ENCODE results near the gene OPTC.
"Not testable (repeated sequence)": the region's sequence is repeated elsewhere in the genome, so short reads cannot be mapped to it uniquely, and the experiment has no call there.

The OPTC gene

DNA sequence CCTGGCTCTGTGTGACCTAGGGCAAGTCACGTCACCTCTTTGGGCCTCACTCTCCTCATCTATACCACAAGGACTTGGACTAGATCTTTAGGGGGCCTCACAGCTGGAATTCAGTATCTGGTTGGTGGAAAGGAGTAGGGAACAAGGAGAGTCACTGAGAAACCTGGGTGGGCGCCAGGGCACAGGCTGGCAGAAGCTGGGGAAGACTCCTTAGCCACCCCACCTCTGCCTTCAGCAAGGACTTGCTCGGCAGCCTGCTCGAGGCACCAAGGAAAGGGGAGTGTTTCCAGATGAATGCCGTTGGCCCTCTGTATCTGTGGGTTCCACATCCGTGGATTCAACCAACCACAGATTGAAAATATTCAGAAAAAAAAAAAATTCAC lies 1.2 kb upstream of the OPTC start:
- DNase-seq, result no peak

DNA sequence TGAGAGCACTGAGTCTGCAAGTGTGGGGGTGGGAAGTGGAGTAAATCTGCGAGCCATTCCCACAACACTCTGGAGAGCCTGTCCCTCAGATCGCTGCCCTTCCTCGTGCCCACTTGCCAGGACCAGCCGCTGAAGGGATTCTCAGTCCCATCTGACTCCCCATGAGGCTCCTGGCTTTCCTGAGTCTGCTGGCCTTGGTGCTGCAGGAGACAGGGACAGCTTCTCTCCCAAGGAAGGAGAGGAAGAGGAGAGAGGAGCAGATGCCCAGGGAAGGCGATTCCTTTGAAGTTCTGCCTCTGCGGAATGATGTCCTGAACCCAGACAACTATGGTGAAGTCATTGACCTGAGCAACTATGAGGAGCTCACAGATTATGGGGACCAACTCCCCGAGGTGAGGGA lies 1.9 kb downstream of the OPTC start:
- no peak for DNase-seq

DNA sequence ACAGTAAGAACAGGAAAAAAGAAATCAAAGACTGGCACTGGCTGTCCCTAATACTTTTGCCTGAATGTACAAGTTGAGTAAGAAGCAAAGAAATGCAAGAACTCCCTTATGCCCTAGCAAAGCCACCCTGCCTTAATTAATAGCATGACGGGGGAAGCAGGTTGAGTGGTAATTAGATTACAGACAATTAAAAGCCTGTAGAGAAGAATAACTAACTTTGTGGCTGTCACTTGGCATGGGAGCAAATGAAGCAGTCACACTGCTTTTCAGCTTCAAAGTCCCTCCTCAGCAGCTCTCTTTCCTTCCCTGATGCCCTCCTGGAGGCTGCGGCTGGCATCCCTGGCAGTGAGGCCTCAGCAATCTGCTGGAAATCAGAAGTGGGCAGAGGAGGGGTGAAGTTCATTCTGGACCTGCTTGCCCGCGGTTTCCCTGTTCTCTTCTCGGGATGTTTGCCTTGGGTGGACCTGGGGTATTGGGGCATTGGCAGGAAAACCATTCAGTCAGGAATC lies 3.4 kb downstream of the OPTC start:
- no peak for DNase-seq

DNA sequence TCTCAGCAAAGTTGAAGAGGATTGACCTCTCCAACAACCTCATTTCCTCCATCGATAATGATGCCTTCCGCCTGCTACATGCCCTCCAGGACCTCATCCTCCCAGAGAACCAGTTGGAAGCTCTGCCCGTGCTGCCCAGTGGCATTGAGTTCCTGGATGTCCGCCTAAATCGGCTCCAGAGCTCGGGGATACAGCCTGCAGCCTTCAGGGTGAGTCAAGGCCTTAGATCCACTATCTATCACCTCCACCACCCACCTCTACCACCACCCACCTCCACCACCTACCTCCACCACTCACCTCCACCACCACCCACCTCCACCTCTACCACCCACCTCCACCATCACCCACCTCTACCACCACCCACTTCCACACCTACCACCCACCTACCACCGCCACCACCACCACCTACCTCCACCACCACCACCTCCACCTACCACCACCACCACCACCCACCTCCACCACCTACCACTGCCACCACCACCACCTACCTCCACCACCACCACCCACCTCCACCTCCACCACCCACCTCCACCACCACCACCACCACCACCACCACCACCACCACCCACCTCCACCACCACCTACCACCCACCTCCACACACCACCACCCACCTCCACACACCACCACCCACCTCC lies 5.8 kb downstream of the OPTC start:
- no peak for DNase-seq

DNA sequence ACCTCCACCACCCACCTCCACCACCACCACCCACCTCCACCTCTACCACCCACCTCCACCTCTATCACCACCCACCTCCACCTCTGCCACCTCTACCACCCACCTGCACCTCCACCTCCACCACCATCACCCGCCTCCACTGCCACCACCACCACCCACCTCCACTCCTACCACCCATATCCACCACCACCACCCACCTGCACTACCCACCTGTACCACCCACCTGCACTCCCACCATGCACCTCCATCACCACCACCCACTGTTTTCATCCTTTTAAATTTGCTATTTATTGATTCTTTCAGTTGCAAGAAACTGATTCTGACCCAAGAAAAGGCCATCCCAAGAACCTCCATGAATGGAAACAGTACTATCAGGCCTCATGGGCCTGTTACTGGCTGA lies 6.3 kb downstream of the OPTC start:
- DNase-seq, result no peak

DNA sequence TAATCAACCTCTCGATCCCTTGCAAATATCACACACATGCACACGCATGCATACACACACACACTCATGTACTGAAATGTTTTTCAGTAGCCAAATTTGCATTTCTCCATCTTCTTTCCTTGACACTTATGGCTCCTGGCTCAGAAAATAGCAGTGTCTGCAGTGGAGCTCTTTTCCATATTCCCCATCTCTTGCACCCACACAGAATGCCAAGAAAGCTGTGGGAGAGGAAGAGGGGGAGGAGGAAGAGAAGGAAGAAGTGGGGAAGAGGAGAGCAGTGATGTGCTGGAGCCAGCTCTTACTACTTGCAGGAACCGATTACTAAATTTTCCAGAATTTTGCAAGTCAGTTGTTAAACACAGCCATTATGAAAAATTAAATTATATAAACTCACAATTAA lies 9.9 kb downstream of the OPTC start:
- no peak for DNase-seq

DNA sequence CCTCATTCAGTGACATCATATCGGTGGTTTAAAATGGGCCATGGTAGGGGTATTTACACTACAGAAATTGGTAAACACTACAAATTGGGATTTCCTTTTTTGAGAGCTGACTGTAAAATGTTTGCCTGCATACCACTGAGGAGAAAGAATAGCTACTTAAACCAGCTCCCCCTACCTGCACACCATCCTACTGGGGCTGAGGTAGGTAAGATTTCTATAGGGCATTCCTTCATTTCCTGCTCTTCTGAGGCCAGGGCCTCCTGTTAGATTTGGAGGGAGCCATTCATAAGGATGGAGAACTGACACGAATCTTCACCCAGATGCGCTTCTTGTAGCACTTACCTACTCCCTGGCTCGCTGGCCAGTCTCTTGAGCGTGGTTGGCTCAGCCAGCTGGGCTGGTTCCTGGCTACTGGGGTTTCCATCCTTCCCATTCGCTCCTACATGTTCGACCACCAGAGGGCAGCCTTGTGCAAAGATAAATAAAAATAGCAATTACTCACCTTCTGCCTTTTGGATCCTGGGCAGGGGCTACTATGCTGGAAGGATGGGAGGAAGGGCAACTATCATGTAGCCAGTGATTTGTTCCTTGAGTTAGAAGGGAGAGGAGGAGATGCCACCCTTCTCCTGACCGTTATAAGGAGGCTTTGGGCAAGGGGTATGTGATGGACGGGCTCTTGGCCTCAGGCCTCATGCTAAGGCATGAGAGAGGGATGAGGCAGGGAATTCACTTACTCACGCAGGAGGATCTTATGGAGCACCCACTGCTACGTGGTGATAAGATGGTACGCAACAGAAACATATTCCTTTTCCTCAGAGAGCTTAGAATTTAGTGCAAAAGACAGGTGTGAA lies 10.7 kb downstream of the OPTC start:
- DNase-seq, result peak; percentile 42 to 73 (median 59)

DNA sequence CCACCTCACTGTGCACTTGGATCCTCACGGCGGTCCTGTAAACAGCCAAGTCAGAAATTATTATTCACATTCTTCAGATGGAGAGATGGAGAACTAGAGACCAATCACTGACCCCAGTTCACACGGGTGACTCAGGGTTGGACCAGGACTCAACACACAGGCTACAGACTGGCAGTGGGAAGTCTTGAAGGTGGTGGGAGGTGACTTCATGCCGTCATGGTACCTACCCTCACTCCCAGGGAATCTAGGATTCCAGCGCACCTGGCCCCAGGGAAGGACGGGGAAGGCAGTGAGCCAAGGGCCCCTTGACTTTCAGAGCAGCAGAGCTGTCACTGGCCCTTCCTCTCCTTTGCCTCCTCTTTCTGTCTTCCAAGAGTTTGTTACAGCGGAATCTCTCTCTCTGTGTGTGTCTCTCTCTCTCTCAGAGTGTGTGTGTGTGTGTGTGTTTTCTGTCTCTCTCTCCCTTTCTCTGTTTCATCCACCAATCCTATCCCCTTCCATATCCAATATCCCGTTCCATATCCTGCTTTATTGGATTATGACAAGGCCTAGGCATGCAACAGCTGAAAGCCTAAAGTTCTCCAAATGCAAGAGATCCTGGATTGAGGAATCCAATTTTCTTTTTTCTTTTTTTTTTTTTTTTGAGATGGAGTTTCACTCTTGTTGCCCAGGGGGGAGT lies 11.7 kb downstream of the OPTC start:
- no peak for DNase-seq

DNA sequence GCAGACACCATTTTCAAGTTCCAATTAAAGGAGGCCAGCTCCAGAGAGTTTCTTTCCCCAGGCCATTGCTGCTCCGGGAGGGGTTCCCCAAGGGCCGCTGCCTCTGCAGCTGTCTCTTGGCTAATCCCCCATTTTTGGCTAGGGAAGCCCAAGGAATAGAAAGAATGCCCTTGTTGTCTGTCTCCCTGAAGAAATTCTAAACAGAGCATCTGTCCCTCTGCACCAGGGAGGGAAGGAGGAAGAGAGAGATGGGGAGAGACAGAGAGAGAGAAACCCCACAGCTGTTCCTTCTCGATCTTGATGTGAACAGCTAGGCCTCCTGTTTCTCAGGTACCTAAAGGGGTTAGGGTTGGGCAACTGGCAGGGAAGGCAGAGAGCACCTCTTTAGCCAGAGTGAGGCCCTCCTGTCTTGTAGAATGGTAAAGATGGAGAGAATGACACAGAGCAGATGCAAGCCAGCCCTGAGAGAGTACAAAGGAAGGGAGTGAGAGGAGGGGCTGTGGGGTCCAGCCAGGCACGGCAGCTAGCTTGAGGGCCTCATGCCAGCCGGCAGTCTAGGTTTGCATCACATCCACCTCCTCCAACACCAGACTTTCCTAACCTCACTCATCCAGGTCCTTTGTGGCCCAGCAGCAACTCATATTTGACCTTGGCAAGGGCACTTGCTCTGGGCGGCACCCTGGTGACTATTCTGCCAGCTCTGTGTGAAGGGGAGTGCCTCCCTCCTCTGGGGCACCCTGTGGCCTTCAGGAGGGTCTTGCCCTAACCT lies 13.1 kb downstream of the OPTC start:
- no peak for DNase-seq

DNA sequence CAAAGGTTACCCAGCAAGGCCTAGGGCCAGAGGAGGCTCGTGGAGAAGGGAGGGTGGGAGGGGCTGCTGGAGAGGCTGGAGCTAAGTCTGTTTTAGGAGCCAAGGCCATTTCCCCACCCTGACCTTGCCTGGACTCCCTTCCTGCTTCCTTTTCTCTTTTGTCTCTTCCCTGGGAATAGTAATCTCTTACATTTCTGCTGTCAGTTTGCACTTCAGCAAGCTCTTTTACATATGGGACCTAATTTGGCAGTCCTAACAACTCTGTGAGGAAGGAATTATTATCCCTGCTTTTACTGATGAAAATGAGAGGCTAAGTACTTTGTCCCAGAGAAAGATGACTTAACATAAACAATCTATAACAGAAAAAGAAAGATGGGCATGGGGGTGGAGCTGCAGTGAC lies 13.8 kb downstream of the OPTC start:
- no peak for DNase-seq

DNA sequence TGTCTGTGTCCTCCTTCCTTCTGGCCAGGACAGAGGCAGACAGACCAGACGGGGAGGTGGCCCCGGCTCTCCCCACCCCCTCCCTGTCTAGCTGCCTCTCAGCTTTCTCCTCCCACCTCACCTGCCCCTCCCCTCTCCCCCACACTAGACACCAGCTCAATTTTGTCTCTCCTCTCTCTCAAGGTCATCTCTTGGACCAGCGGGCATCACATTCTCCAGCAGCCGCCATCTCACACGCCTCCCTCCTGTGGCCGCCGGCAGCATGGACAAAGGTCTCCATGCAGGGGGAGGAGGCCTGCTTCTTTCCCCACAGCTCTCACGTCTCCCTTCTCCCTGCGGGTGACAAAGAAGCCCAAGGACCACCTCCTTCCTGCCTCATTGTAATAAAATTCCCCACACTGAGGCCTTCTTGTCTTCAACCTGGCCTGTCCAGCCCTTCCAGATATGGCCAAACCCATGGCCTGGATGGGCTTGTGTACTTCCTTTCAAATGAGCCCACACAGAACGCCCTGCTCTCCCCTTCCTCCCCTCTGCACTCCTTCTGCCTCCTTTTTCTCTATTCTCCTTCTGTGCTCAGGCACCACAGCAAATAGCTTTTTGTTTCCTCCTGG lies 14.6 kb downstream of the OPTC start:
- DNase-seq, result no peak

DNA sequence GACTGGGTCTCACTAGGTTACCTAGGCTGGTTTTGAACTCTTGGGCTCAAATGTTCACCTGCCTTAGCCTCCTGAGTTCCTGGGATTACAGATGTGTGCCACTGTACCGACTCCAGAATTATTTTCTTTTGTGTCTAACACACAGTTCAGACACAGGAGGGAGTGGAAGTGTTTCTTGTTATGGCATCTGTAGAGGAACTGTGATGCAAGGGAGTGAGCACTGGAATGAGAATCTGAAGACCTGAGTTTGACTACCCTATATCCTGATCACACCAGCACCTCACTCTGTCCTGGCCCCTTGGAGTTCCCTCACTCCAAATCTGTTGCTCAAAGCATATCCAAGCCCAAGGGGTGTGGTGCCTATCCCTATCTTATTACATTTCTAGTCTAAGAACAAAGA lies 15.2 kb downstream of the OPTC start:
- DNase-seq, result no peak

DNA sequence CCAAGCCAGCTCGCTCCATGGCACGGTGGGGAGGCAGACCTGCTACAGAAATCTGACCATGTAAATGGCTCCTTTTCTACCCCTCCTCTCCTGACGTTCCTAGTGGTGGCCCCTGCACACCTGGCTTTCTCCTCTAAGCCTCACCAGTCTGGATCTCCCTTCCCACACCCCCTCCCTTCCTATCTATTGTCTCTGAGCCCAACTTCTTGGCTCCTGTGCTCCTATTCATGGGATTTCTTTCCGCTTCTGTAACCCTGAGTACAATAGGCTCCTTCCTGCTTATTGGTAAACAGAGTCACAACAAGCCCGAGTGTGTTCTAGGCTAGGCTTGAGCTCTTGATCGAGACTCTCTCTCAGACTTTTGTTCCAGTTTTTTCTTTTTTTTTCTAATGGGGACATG lies 17.6 kb downstream of the OPTC start:
- DNase-seq, result no peak

DNA sequence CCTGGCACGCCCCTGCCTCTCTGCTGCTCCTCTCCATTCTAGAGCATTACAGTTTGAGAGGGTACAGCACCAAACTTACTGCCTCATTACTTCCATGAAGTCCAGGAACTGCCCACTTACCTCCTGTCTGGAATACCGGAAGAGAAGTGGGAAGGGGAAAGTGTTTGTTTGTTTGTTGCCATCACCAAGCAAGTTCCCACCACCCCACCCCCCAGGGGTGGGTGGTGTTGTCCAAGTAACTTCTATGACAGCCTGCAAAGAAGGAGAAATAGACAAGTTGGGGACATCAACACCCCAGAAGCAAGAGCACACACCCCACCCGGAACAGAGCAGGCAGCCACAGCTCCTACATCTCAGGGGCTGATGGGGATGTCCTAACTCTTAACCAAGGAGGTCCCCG lies 18.0 kb downstream of the OPTC start:
- no peak for DNase-seq

DNA sequence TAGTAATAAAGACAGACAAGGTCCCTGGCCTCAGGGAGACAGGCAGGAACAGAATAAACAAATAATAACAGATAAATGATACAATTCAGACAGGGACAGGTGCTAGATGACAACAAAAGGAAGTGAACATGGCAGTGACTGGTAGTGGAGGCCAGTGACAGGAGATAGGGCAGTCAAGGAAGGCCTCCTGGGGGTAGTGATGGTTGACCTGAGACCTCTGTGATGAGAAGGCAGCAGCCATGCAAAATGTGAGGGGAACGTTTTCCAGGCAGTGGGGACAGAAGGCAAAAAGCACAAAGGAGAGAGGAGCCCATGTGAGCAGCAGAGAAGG lies 18.5 kb downstream of the OPTC start:
- no peak for DNase-seq

DNA sequence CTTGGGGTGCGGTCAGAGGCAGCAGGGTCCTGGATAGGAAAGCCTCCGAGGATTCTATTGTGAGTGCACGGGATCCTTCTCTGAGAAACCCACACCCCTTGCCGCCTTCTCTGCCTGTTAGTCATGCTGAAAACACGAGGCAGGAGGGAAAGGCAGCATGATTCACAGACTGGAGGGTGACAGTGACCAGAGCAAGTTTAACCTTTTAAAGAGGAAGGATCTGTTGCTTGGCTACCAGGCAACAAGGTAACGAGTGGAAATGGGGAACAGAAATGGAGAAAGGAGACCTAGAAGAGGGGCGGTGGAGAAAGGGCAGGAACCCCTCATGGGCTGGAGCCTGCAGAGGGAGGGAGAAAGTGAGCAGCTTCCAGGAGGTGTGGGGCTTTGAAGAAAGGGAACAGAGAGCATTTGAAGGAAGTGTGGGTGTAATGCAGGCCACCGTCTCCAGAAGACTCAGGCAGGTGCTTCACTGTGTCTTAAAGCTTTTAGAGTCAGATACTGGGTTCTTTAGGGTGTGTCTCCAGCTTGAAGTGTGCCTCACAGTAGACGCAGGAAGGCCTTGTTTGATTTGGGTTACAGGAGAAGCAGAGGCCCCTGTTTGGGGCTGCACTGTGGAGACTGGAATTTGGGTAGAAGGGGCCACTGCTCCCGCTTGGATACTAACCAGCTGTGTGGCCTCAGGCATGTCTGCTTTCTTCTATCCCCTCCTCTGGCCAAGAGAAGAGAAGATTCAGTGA lies 19.1 kb downstream of the OPTC start:
- DNase-seq, result peak in 1 of 5 donors; percentile 21

DNA sequence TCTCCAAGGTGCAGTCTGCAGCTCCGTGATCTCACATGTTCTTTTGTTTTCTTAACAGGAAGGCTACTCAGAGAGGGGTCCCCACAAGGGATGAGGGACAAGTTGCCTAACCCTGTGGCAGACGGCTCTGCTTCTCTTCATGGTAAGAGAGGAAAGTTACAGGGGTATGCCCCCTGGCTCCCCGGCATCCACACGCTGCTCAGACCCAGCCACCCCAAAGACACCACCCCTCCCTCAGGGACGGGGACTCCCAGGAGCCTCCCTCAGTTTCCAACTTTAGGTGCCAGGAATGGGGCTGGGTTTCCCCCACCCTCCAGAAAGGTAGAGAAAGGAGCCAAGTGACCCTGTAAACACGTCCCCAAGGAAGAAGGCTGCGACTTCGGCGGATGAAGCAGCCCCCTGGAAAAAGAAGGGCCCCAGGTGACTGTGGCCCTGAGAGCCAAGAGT lies 19.7 kb downstream of the OPTC start:
- DNase-seq, result no peak

DNA sequence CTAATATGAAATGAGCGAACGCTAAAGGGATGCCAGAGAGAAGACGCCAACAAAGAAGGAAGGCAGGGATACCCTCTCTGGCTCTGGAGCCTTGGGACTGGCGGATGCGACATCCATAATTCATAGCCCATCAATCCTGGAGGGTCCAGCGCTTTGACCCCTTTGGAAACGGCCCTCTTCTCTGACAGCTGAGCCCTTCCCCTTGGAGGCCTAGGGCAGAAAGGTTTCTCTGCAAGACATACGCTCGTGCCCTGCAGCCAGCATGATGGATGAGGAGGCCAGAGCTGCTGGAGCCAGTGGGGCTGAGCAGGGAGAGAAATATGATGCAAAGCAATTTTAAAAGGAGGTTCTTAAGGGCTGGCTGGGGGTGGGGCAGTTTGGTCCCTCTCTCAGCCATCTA lies 22.2 kb downstream of the OPTC start:
- no peak for DNase-seq

DNA sequence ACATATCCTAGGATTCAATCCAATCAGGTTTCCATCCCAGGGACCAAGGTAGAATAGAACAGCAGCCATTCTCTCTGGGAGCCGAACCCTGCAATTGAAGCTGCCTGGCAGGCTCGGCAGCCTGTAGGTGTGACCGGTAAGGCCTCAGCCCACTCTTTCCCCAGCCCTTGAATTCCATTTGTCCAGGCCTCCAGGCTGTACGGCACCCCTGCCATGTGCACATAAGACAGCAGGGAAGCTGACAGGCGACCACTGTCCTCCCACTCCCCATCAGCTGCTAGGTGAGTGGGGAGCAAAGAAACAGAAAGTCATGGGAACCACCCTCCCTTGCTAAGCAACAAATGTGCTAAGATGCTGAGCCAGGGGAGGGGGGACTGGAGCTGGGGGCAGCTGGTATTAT lies 23.0 kb downstream of the OPTC start:
- no peak for DNase-seq

DNA sequence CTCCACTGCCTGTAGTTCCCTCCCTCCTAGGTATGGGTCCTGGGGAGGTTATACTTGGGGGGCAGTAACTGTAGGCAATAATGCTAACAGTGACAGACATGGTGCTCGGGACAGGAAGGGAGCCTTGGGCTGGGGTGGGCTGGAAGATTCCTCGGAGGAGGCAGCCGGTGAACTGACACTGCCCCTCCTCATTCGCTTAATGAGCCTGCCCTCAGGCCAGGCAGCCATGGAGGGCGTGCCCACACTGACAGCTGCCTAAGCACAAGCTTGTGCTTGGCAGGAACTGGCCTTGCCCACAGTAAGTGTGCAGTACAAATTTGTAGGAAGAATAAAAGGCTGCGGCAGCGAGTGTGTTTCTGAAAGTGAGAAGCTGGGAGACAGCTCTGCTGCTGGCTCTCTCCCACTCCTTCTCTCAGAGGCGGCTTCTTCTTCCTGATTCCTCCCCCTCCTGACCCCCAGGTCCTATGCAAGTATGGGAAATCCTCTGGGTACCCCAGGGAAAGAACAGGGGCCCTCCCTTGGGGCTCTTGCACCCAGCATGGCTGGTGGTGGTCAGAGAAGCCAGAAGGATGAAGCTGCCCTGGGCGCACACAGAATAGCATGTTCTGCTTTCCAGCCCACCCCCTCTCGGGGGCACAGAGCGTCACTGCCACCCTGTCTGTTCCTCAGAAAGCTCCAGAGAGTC lies 23.6 kb downstream of the OPTC start:
- no peak for DNase-seq

DNA sequence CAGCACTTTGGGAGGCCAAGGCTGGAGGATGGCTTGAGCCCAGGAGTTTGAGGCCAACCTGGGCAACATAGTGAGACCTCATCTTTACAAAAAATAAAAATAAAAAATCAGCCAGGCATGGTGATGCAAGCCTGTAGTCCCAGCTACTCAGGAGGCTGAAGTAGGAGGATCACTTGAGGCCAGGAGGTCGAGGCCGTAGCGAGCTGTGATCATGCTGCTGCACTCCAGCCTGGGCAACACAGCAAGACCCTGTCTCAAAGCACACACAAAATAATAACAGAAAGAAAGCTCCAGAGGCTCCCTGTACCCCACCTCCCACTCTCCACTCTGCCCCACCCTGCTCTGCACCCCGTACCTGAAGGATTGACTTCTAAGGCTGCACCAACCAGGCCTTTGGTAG lies 24.2 kb downstream of the OPTC start:
- DNase-seq, result not testable (repeated sequence)

Data from T-helper 1 cell (primary cell).